Subcutaneous abdominal adipose tissue (tissue), 5 donors: Measurements from ENCODE around the gene MARCHF10.

Experiments used
- H3K27ac ChIP-seq: one replicate; pipeline ENCODE4 v1.7.0; 2013; ENCODE audit warnings: low read depth, mild to moderate bottlenecking, inconsistent platforms, low read length, moderate library complexity
- H3K27me3 ChIP-seq, 5 donors: one replicate each; pipeline ENCODE4 v1.7.0; 2013; ENCODE audit warnings: low read length in 5 of 5, inconsistent platforms in 1 of 5; ENCODE audit not compliant: control insufficient read depth in 5 of 5, insufficient read depth in 4 of 5
- H3K36me3 ChIP-seq, 5 donors: one replicate each; pipeline ENCODE4 v1.7.0; 2013; ENCODE audit warnings: low read length in 5 of 5; ENCODE audit not compliant: control insufficient read depth in 5 of 5, insufficient read depth in 5 of 5
- H3K4me1 ChIP-seq, 5 donors: one replicate each; pipeline ENCODE4 v1.7.0; 2013; ENCODE audit warnings: low read length in 5 of 5, mild to moderate bottlenecking in 3 of 5, moderate library complexity in 1 of 5; ENCODE audit not compliant: control insufficient read depth in 5 of 5, insufficient read depth in 5 of 5
- H3K4me3 ChIP-seq, 5 donors: one replicate each; pipeline ENCODE4 v1.7.0; 2013; ENCODE audit warnings: low read length in 5 of 5, low read depth in 1 of 5
- H3K9ac ChIP-seq, 5 donors: one replicate each; pipeline ENCODE4 v1.7.0; 2013; ENCODE audit warnings: low read length in 5 of 5, mild to moderate bottlenecking in 4 of 5, moderate library complexity in 3 of 5
- H3K9me3 ChIP-seq, 5 donors: one replicate each; pipeline ENCODE4 v1.7.0; 2013; ENCODE audit warnings: low read length in 5 of 5; ENCODE audit not compliant: control insufficient read depth in 5 of 5
- donor health status: healthy.
- donor health status: healthy.
- donor health status: healthy.
- donor health status: healthy.
- donor health status: healthy.

MARCHF10 gene

GRCh38 chr17:62775876-62776275 lies 32.2 kb downstream of the MARCHF10 start:
- H3K4me3 ChIP-seq, result no peak overlapping the region
- H3K27me3 ChIP-seq, result peaks cover 0 to 14% (median 3%) of the 10 kb centered on the region in 5 donors
- no peaks in the 10 kb centered on the region for H3K9me3 ChIP-seq
- H3K9ac ChIP-seq, result no peak overlapping the region
- H3K36me3 ChIP-seq, result no peaks in the 10 kb centered on the region
- no peak overlapping the region for H3K27ac ChIP-seq
- H3K4me1 ChIP-seq, result peaks cover 0 to 6% (median 0%) of the 10 kb centered on the region in 5 donors

DNA sequence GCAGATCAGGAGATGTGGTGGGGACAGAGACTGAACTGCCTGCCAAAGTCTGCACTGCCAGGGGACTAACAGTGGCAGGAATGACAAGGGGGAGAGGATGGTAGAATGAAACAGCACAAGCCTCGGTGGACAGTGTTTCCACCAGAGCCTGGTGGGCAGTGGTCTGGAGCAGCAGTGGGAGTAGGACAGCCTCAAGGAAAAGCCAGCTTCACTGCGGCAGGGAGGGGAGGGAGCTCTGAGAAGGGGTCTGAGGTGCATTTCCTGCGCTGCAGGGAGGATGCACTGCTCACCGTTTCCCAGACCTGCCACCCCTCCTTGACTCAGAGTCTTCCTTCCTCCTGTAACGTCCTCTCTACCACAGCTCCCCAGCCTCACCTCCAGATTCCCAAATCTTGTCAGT lies 33.8 kb downstream of the MARCHF10 start:
- peaks cover 0 to 3% (median 0%) of the 10 kb centered on the region in 5 donors for H3K4me1 ChIP-seq
- H3K9me3 ChIP-seq, result no peaks in the 10 kb centered on the region
- no peaks in the 10 kb centered on the region for H3K36me3 ChIP-seq
- H3K27ac ChIP-seq, result no peak overlapping the region
- peaks cover 0 to 14% (median 3%) of the 10 kb centered on the region in 5 donors for H3K27me3 ChIP-seq
- no peak overlapping the region for H3K4me3 ChIP-seq
- no peak overlapping the region for H3K9ac ChIP-seq

DNA sequence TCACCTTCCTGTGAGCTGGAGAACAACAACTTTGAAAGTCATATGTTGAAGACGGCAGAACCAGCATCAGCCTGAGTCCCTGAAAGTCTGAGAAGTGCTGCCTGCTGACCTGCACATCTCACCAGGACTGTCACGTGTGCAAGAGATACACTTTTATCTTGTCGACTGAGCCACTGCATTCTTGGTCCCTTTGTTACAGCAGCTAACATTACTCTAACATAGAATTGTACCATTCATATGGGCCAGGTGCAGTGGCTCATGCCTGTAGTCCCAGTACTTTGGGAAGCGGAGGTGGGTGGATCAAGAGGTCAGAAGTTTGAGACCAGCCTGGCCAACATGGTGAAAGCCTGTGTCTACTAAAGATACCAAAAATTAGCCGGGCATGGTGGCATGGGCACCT lies 40.1 kb downstream of the MARCHF10 start:
- no peaks in the 10 kb centered on the region for H3K36me3 ChIP-seq
- no peaks in the 10 kb centered on the region for H3K4me1 ChIP-seq
- no peaks in the 10 kb centered on the region for H3K9me3 ChIP-seq
- peaks cover 0 to 3% (median 0%) of the 10 kb centered on the region in 5 donors for H3K27me3 ChIP-seq
- no peak overlapping the region for H3K9ac ChIP-seq
- no peak overlapping the region for H3K27ac ChIP-seq
- no peak overlapping the region for H3K4me3 ChIP-seq

GRCh38 chr17:62765351-62765750 lies 42.8 kb downstream of the MARCHF10 start:
- Histone ChIP-seq H3K27ac (no peak overlapping the region), H3K4me3 (no peak overlapping the region), H3K27me3 (peaks cover 0 to 3% (median 0%) of the 10 kb centered on the region in 5 donors), H3K9me3 (no peaks in the 10 kb centered on the region), H3K36me3 (no peaks in the 10 kb centered on the region), H3K9ac (no peak overlapping the region), H3K4me1 (peaks cover 0 to 2% (median 0%) of the 10 kb centered on the region in 5 donors)

- Histone ChIP-seq H3K4me3 (no peak overlapping the region), H3K27ac (no peak overlapping the region), H3K9me3 (no peaks in the 10 kb centered on the region), H3K4me1 (peaks cover 0 to 9% (median 0%) of the 10 kb centered on the region in 5 donors), H3K9ac (no peak overlapping the region), H3K36me3 (no peaks in the 10 kb centered on the region), H3K27me3 (peaks cover 0 to 3% (median 0%) of the 10 kb centered on the region in 5 donors)
These were observed 44.1 kb downstream of the MARCHF10 start for GRCh38 chr17:62763891-62764600.

- peaks cover 0 to 3% (median 3%) of the 10 kb centered on the region in 5 donors for H3K27me3 ChIP-seq
- H3K4me1 ChIP-seq, result peaks cover 0 to 9% (median 0%) of the 10 kb centered on the region in 5 donors
- H3K27ac ChIP-seq, result no peak overlapping the region
- H3K36me3 ChIP-seq, result no peaks in the 10 kb centered on the region
- no peak overlapping the region for H3K9ac ChIP-seq
- H3K4me3 ChIP-seq, result no peak overlapping the region
- no peaks in the 10 kb centered on the region for H3K9me3 ChIP-seq
These were observed 46.2 kb downstream of the MARCHF10 start for GRCh38 chr17:62761884-62762283.

GRCh38 chr17:62760945-62761267 lies 47.2 kb downstream of the MARCHF10 start:
- Histone ChIP-seq H3K36me3 (no peaks in the 10 kb centered on the region), H3K9me3 (no peaks in the 10 kb centered on the region), H3K27me3 (peaks cover 0 to 3% (median 3%) of the 10 kb centered on the region in 5 donors), H3K9ac (no peak overlapping the region), H3K4me1 (peaks cover 0 to 9% (median 0%) of the 10 kb centered on the region in 5 donors), H3K27ac (no peak overlapping the region), H3K4me3 (no peak overlapping the region)

DNA sequence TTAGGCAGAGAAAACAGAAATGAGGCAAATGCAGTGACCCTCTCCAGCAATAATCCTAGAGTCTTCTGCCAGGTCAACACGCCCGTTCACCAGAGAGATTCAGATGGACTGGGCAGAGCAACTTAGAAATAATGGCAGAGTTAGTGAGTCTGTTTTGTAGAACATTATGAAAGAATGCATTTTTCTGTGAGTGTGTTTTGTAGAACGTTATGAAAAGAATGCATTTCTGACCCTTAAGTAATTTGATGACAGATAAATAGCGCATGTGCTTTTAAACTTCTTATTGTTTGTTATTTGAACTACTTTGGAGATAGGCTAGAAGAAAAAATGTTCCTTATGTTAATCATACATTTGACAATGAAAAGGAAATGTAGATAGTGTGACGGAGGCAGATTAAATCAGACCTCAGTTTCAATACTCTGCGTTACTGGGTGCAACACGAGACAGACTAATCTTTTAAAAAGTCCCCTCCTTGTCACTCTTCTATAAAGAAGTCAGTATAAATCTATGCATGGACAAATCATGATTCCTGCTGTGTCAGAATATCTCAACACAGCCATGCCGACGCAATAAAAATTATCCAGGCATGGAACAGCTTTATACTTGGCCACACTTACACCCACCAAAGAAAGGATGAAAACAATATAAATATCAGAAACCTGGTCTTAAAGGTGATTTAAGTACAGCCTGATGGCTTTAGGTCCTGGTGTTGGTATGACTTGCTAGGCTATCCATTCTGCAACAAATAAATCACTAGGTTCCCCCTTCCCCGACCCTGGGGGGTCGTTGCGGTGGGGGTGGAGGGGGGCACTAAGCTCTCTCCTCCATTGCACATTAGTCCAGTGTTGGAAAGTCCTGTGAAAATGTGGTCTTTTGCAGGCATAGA lies 47.8 kb downstream of the MARCHF10 start:
- Histone ChIP-seq H3K4me1 (peaks cover 0 to 10% (median under 1%) of the 10 kb centered on the region in 5 donors), H3K4me3 (no peak overlapping the region), H3K9ac (no peak overlapping the region), H3K9me3 (no peaks in the 10 kb centered on the region), H3K27ac (no peak overlapping the region), H3K36me3 (no peaks in the 10 kb centered on the region), H3K27me3 (peaks cover 0 to 3% (median 3%) of the 10 kb centered on the region in 5 donors)

- Histone ChIP-seq H3K4me3 (no peak overlapping the region), H3K36me3 (no peaks in the 10 kb centered on the region), H3K27ac (no peak overlapping the region), H3K27me3 (peaks cover 0 to 3% (median 0%) of the 10 kb centered on the region in 5 donors), H3K9ac (no peak overlapping the region), H3K4me1 (peaks cover 0 to 17% (median 7%) of the 10 kb centered on the region in 5 donors), H3K9me3 (no peaks in the 10 kb centered on the region)
These were observed 50.6 kb downstream of the MARCHF10 start for GRCh38 chr17:62757500-62757951.

DNA sequence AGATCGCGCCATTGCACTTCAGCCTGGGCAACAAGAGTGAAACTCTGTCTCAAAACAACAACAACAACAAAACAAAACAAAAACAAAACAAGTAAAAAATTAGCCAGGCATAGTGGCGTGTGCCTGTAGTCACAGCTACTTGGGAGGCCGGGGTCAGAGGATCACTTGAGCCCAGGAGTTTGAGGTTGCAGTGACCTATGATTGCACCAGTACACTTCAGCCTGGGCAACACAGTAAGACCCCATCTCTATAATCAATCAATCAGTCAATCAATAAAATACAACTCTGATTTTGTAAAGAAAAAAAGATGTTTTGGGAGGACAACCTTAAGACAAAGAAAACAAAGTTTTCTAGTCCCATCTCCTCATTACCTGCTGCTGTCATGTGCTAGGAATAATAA lies 51.9 kb downstream of the MARCHF10 start:
- Histone ChIP-seq H3K4me1 (peaks cover 0 to 17% (median 8%) of the 10 kb centered on the region in 5 donors), H3K9me3 (no peaks in the 10 kb centered on the region), H3K27me3 (peaks cover 0 to 3% (median 0%) of the 10 kb centered on the region in 5 donors), H3K9ac (no peak overlapping the region), H3K4me3 (no peak overlapping the region), H3K27ac (no peak overlapping the region), H3K36me3 (no peaks in the 10 kb centered on the region)
